HG03159 (cell line): ENCODE data around the gene TPST1.
A peak's percentile ranks its signal among the peaks of the same experiment; 100 is the strongest.
"Not testable (repeated sequence)": the region's sequence is repeated elsewhere in the genome, so short reads cannot be mapped to it uniquely, and the experiment has no call there.

Source experiments
- ATAC-seq: cut with Tn5 transposase; IDR thresholded peaks from one replicate; pipeline ENCODE4 v1.9.1; 2021; ENCODE audit warnings: mild to moderate bottlenecking, moderate library complexity; ENCODE audit not compliant: unreplicated experiment

TPST1 gene

GRCh38 chr7:66204822-66205740, at the start of gene TPST1:
TPST1 (plus strand) TSS chr7:66205334; CDS start chr7:66240426, 35,092 bp downstream.
- ATAC-seq = peak; percentile 89

DNA sequence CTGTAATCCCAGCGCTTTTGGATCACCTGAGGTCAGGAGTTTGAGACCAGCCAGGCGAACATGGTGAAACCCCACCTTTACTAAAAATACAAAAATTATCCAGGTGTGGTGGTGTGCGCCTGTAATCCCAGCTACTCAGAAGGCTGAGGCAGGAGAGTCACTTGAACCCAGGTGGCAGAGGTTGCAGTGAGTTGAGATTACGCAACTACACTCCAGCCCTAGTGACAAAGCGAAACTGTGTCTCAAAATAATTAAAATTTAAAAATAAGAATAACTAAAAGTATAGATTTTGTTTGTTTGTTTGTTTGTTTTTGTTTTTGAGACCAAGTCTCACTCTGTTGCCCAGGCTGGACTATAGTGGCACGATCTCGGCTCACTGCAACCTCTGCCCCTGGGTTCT, 49.1 kb upstream of the TPST1 start:
- ATAC-seq = not testable (repeated sequence)

DNA sequence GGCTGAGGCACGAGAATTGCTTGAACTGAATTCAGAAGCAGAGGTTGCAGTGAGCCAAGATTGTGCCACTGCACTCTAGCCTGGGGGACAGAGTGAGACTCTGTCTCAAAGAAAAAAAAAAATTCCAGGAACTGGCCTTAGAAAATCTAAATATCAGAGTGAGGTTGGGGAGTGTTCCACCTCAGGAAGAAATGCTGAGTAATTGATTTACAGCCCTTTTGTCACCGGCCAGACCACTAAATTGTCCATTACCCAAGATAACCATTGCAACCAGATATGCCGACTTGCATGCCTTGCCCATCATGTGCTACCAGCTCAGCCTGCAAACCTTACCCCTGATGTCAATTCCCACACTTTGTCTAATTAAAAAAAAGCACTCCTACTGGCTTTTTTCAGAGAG, 48.1 kb upstream of the TPST1 start:
- no peak for ATAC-seq

GRCh38 chr7:66162622-66163021, 42.5 kb upstream of the TPST1 start:
- ATAC-seq = no peak

- ATAC-seq = no peak
Observed at GRCh38 chr7:66163186-66163610, 41.9 kb upstream of the TPST1 start.

- no peak for ATAC-seq
Observed at GRCh38 chr7:66164356-66164755, 40.8 kb upstream of the TPST1 start.

- no peak for ATAC-seq
Observed at GRCh38 chr7:66167773-66168387, 37.3 kb upstream of the TPST1 start.

DNA sequence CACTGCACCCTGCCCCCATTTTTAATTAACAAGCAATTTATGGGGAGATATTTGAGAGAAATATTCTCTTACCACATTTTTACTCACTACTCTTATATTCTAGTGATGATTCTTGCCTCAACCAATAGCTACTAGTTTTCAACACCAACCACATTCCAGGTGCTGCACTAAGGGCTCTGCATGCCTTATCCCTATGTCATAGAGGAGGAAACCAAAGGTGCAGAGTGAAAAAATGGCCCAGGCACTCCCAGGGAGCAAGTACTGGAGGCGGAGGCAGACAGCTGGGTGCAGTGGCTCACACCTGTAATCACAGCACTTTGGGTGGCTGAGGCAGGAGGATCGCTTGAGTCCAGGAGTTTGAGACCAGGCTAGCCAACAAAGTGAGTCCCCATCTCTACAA, 35.5 kb upstream of the TPST1 start:
- no peak for ATAC-seq

DNA sequence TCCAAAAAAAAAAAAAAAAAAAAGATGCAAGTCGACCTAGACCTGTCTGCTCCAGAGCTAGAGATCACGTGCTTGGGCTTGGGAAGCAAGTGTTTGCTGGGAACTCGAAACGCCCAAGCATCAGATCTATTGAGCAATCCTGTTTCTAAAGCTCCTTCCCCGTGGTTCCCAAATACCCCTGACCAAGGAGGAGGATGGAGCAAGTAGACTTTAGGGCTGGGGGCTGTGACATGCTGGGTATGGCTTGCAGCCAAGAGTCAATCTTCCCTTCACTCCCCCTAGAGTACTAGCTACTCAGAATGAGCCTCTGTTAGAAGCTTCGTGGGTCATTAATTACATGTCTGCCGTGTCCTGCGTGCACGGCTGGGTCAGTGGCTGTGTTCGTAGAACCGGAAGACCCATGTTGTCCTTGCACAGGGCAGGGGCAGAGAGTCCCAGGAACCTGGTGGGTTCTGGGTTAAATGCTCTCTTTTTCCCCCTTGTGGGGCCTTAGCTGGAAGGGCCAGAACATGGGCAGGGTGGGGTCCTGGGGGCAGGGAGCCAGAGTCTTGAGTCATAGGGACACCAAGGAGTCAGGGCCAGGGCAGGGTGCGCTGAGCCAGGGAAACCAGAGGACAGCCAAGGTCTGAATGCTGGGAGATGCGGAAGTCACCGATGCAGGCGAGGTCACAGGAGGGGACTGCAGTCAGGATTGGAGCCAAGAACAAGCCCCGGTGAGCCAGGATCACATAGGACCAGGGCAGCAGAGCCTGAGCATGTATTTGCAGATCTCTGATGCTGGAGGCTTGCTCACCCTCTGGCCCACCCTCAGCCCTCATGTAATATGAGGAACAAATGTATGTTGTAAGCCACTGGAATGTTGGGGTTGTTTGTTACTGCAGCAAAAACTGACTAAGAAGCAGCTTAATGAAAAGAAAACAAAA, 34.6 kb upstream of the TPST1 start:
- ATAC-seq = no peak

- not testable (repeated sequence) for ATAC-seq
Observed at GRCh38 chr7:66172536-66173401, 32.4 kb upstream of the TPST1 start.

GRCh38 chr7:66173856-66174255, 31.3 kb upstream of the TPST1 start:
- no peak for ATAC-seq

DNA sequence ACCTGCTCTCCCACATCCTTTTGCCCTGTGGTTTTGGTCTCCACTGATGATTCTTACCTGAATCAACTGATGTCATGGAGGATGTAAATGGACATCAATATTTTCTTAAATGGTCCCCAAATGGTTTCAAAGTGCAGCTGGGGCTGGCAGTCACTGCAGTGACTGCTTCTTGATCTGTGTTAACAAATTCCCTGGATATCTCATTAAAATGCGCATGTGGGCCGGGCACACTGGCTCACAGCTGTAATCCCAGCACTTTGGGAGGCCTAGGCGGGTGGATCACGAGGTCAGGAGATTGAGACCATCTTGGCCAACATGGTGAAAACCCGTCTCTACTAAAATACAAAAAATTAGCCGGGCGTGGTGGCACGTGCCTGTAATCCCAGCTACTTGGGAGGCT, 30.1 kb upstream of the TPST1 start:
- ATAC-seq = not testable (repeated sequence)

GRCh38 chr7:66176914-66177313, 28.2 kb upstream of the TPST1 start:
- no peak for ATAC-seq

- no peak for ATAC-seq
Observed at GRCh38 chr7:66178258-66178657, 26.9 kb upstream of the TPST1 start.

GRCh38 chr7:66181329-66181728, 23.8 kb upstream of the TPST1 start:
- ATAC-seq = no peak

DNA sequence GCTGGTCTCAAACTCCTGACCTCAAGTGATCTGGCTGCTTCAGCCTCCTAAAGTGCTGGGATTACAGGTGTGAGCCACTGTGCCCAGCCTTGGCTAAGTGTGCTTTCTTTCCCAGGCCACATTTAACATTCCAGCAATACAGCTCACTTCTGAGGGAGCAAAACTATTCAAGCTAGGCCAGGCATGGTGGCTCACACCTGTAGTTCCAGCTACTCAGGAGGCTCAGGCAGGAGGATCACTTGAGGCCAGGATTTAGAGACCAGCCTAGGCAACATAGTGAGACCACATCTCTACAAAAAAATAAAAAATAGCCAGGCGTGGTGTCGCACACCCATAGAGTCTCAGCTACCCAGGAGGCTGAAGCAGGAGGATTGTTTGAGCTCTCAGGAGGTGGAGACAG, 23.3 kb upstream of the TPST1 start:
- ATAC-seq = no peak

DNA sequence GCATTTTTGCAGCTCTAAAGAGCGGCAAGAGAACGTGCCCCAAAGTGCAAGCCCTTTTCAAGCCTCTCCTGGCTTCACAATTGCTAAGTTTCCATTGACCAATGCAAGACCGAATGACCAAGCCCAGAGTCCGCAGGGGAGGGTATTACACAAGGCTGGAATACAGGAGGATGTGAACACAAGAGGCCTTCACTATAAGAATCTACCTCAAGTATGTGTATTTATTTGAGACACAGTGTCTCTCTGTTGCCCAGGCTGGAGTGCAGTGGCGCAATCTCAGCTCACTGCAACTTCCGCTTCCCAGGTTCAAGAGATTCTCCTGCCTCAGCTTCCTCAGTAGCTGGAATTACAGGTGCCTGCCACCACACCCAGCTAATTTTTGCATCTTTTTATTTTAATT, 22.2 kb upstream of the TPST1 start:
- no peak for ATAC-seq

DNA sequence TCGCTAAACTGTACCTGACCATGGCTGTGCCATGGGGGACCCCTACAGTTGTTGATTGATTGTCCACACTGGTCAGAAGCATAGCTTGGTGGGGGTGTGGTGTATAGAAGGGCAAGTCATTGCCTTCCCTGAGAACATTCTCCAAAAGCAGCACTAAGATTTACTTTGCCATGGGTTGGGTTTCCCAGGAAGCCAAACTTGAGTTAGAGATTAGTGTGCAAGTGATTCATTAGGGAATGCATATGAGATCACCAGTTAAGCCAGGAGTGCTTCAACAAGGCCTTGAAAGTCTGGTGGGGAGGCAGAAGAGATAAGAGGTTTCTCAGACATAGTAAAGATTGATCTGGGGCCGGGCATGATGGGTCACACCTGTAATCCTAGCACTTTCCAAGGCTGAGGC, 21.4 kb upstream of the TPST1 start:
- ATAC-seq = no peak

GRCh38 chr7:66185680-66186187, 19.4 kb upstream of the TPST1 start:
- no peak for ATAC-seq

DNA sequence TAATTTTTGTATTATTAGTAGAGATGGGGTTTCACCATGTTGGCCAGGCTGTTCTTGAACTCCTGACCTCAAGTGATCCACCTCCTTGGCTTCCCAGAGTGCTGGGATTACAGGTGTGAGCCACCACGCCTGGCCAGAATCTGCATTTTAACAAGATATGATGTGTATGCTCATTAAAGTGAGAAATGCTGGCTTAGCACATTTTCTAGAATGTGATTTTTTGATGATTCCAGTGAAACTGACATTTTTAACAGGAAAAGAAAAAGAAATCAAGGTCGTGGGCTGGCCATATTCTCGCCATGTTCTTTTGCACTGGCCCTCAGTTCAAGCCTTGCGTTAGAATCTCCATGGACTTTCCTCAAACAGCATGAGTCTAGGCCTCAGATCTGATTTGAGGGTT, 18.1 kb upstream of the TPST1 start:
- no peak for ATAC-seq
